ENCODE measurements around the gene NOTCH2. TPM values are rescaled to one million over a fixed set of nuclear protein-coding genes. Genes with fewer than 3 reads are reported as not detected.

NOTCH2 gene
- total RNA-seq, 1 experiment from 2014 or later: 62.9 TPM

- no peak for TF ChIP-seq ZBTB33 (IDR thresholded peaks at IDR 0.05; ENCODE audit: extremely low read depth, insufficient replicate concordance, low read length)
- TF ChIP-seq EZH2phosphoT487 (IDR thresholded peaks at IDR 0.05; ENCODE audit: borderline replicate concordance): no peak
- no peak for TF ChIP-seq ZFX (IDR thresholded peaks at IDR 0.05)
- TF ChIP-seq JUND (IDR thresholded peaks at IDR 0.05): no peak
- TF ChIP-seq REST (IDR thresholded peaks at IDR 0.05; ENCODE audit: low read depth): no peak
- TF ChIP-seq SP1 (IDR thresholded peaks at IDR 0.05; ENCODE audit: low read depth): no peak
Measured at GRCh38 chr1:119878171-119878570, 191.3 kb downstream of the NOTCH2 start (continued).

GRCh38 chr1:119874186-119874585 lies 195.3 kb downstream of the NOTCH2 start:
- CTCF ChIA-PET: interaction anchor here (1.0 to 2.0 kb wide), 2 partner anchors 9 to 12 kb away, joined by 3 to 4 read pairs; no protein-coding TSS in a partner anchor
- ATAC-seq: no peak
- intact Hi-C loops (cut with micrococcal nuclease): loop anchor here (10.0 kb wide), 1 partner anchor 271 kb away; no protein-coding TSS in a partner anchor

More at GRCh38 chr1:119874186-119874585, 195.3 kb downstream of the NOTCH2 start:
- TF ChIP-seq POLR2AphosphoS5 (IDR thresholded peaks at IDR 0.05; ENCODE audit: low read depth, low read length) (no peak), ZBTB33 (IDR thresholded peaks at IDR 0.05; ENCODE audit: extremely low read depth, insufficient replicate concordance, low read length) (no peak), ATF3 (IDR thresholded peaks at IDR 0.05) (no peak), MAX (IDR thresholded peaks at IDR 0.05) (no peak), ZNF274 (IDR thresholded peaks at IDR 0.05; ENCODE audit: low read depth, low read length) (no peak)
- Histone ChIP-seq H3K4me2 (ENCODE audit: low read length) (no peak overlapping the region), H3K27me3 (ENCODE audit: insufficient read depth, low read length) (no peaks in the 10 kb centered on the region), H3K9me2 (ENCODE audit: insufficient read depth) (no peaks in the 10 kb centered on the region), H3K4me3 (replicated peaks in 1 of 2; ENCODE audit: low read depth in 1 of 2, low read length in 2 of 2) (no peak overlapping the region), H3K4me1 (ENCODE audit: control insufficient read depth in 1 of 2, insufficient read depth in 2 of 2, low read length in 2 of 2) (peaks cover 0 to 4% of the 10 kb centered on the region in 2 experiments; a peak in 2 of 4 replicates), H3K9ac (ENCODE audit: low read length) (no peak overlapping the region), H3K27ac (ENCODE audit: low read depth, low read length) (no peak overlapping the region), H3K36me3 (ENCODE audit: control insufficient read depth in 1 of 2, insufficient read depth in 2 of 2, low read length in 2 of 2) (no peaks in the 10 kb centered on the region), H4K20me1 (ENCODE audit: insufficient read depth) (no peaks in the 10 kb centered on the region), H3K79me2 (ENCODE audit: insufficient read depth, low read length) (no peaks in the 10 kb centered on the region), H3K9me3 (ENCODE audit: control insufficient read depth in 1 of 2, insufficient read depth in 1 of 2, low read depth in 1 of 2, low read length in 2 of 2) (no peaks in the 10 kb centered on the region), H2AFZ (ENCODE audit: low read depth, low read length, poor library complexity, severe bottlenecking) (no peak overlapping the region)
- POLR2A ChIA-PET: no interaction called here
- no TSS peak for BruUV-seq (replicated peaks)
- no peak for DNase-seq (ENCODE audit: low read depth, low spot score)
- RAD21 ChIA-PET (ENCODE audit: low non-redundant PET in 1 of 2, low total read pairs in 2 of 2, uncharacterized antibody in 2 of 2, unreplicated experiment in 2 of 2): no interaction called here

Measured in HCT116 (cell line).